ENCODE measurements around the gene GTPBP1.

The GTPBP1 gene

GRCh38 chr22:38717244-38717643 lies 11.5 kb downstream of the GTPBP1 start:
- TF ChIP-seq CTCF (conservative IDR thresholded peaks at IDR 0.05; ENCODE audit: low read length), result no peak
- no peak overlapping the region for H3K4me3 ChIP-seq (ENCODE audit: low read length)
- no peak for DNase-seq (ENCODE audit: low read depth)

DNA sequence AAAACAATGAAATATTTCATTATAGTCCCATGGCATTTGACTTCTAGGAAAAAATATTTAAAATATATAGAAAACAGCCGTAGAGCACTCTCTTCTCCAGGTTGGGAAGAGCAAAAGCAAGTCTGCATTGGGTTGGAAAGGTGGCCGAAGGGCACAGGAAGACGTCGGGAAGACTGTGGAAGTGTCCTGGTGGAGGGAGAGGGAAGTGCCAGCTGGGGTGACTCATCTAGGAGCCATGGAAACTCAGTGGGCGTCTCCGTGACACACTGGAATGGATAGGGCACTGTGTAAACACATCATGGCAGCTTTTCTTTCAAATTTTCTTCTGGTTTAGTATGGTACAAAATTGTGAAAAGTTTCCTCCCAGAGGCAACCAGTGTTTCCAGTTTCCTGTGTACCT lies 12.7 kb downstream of the GTPBP1 start:
- peak; percentile 72 for TF ChIP-seq CTCF (conservative IDR thresholded peaks at IDR 0.05; ENCODE audit: low read length)
- H3K4me3 ChIP-seq (ENCODE audit: low read length), result no peak overlapping the region
- DNase-seq (ENCODE audit: low read depth), result peak; percentile 78

GRCh38 chr22:38719196-38719595 lies 13.5 kb downstream of the GTPBP1 start:
- TF ChIP-seq CTCF (conservative IDR thresholded peaks at IDR 0.05; ENCODE audit: low read length), result no peak
- H3K4me3 ChIP-seq (ENCODE audit: low read length), result no peak overlapping the region
- DNase-seq (ENCODE audit: low read depth), result no peak

- no peak for TF ChIP-seq CTCF (conservative IDR thresholded peaks at IDR 0.05; ENCODE audit: low read length)
- no peak overlapping the region for H3K4me3 ChIP-seq (ENCODE audit: low read length)
- no peak for DNase-seq (ENCODE audit: low read depth)
Measured at GRCh38 chr22:38720350-38720749, 14.6 kb downstream of the GTPBP1 start.

GRCh38 chr22:38721551-38721950 lies 15.8 kb downstream of the GTPBP1 start:
- TF ChIP-seq CTCF (conservative IDR thresholded peaks at IDR 0.05; ENCODE audit: low read length), result no peak
- DNase-seq (ENCODE audit: low read depth), result no peak
- no peak overlapping the region for H3K4me3 ChIP-seq (ENCODE audit: low read length)

- TF ChIP-seq CTCF (conservative IDR thresholded peaks at IDR 0.05; ENCODE audit: low read length), result no peak
- no peak for DNase-seq (ENCODE audit: low read depth)
Measured at GRCh38 chr22:38724176-38724575, 18.4 kb downstream of the GTPBP1 start.

GRCh38 chr22:38724926-38725571 lies 19.3 kb downstream of the GTPBP1 start:
- peak; percentile 33 for DNase-seq (ENCODE audit: low read depth)
- peak; percentile 59 for TF ChIP-seq CTCF (conservative IDR thresholded peaks at IDR 0.05; ENCODE audit: low read length)

More at GRCh38 chr22:38724176-38724575, 18.4 kb downstream of the GTPBP1 start:
- no peak overlapping the region for H3K4me3 ChIP-seq (ENCODE audit: low read length)

More at GRCh38 chr22:38724926-38725571, 19.3 kb downstream of the GTPBP1 start:
- no peak overlapping the region for H3K4me3 ChIP-seq (ENCODE audit: low read length)

Data from AG10803 (cell line).